GM12872 (cell line): ENCODE measurements around the gene FASTKD3.

Experiments
- CTCF ChIP-seq: IDR thresholded peaks from 3 replicates; pipeline ENCODE4 v1.5.1; 2011; ENCODE audit warnings: low read depth, mild to moderate bottlenecking, low read length, moderate library complexity; ENCODE audit not compliant: insufficient read depth

FASTKD3 gene

GRCh38 chr5:7852542-7852941, 16.3 kb downstream of the FASTKD3 start:
- no peak for TF ChIP-seq CTCF

GRCh38 chr5:7851617-7852289, 17.1 kb downstream of the FASTKD3 start:
- TF ChIP-seq CTCF: no peak

- no peak for TF ChIP-seq CTCF
These were observed 17.6 kb downstream of the FASTKD3 start for GRCh38 chr5:7851240-7851592.

GRCh38 chr5:7850395-7851239, 18.2 kb downstream of the FASTKD3 start, which contains the start of gene CFAP90:
Gene CFAP90 (minus strand): TSS chr5:7851133. CDS start chr5:7851021, 112 bp downstream.
- TF ChIP-seq CTCF: no peak

- TF ChIP-seq CTCF: no peak
These were observed 19.0 kb downstream of the FASTKD3 start for GRCh38 chr5:7849681-7850394.

GRCh38 chr5:7848296-7848695, 20.5 kb downstream of the FASTKD3 start:
- TF ChIP-seq CTCF: no peak

- TF ChIP-seq CTCF: no peak
These were observed 22.5 kb downstream of the FASTKD3 start for GRCh38 chr5:7846327-7846726.
